NCI-H1048 (cell line): ENCODE data around the gene CD248.
"Not testable (repeated sequence)": the region's sequence is repeated elsewhere in the genome, so short reads cannot be mapped to it uniquely, and the experiment has no call there.

Source experiments
- DNase-seq: peaks from one replicate; lab custom pipeline; 2025; lab: John Stamatoyannopoulos, UW

The CD248 gene

DNA sequence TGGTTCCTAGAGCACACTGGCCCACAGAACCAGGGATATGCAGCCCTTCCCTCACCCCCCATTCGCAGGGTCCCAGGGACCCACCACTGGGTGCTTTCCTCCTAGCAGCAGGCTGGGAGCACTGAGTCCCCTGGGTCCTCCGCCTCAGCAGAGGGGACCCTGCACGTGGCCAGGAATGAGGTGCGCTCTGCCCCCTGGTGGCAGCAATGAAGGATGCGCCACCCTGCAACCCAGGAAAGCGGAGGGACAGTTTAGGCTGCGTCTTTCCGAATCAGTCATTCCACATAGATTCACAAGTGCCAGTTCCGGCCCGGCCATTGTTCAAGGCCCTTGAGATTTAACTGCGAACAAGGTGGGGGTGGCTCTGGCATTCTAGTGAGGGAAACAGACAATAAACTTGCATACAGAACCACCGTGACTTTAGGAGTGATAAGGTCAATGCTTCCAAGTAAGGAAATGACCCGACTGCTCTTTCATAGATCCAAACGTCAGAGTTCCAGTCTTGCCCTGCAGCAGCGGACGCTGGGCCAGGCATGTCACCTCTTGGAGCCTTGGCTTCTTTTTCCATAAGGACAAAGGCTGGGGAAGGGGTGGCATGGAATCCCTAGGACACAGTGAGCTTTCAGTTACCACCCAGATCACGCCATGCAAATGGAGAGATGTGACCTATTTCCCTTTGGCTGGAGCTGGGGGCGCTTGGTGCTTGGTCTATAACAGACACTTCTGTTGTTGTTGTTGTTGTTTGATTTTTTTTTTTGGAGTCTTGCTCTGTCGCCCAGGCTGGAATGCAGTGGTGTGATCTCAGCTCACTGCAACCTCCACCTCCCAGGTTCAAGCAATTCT, 11.7 kb upstream of the CD248 start:
- DNase-seq, result no peak

- no peak for DNase-seq
These were observed 11.1 kb upstream of the CD248 start for GRCh38 chr11:66328031-66328301.

DNA sequence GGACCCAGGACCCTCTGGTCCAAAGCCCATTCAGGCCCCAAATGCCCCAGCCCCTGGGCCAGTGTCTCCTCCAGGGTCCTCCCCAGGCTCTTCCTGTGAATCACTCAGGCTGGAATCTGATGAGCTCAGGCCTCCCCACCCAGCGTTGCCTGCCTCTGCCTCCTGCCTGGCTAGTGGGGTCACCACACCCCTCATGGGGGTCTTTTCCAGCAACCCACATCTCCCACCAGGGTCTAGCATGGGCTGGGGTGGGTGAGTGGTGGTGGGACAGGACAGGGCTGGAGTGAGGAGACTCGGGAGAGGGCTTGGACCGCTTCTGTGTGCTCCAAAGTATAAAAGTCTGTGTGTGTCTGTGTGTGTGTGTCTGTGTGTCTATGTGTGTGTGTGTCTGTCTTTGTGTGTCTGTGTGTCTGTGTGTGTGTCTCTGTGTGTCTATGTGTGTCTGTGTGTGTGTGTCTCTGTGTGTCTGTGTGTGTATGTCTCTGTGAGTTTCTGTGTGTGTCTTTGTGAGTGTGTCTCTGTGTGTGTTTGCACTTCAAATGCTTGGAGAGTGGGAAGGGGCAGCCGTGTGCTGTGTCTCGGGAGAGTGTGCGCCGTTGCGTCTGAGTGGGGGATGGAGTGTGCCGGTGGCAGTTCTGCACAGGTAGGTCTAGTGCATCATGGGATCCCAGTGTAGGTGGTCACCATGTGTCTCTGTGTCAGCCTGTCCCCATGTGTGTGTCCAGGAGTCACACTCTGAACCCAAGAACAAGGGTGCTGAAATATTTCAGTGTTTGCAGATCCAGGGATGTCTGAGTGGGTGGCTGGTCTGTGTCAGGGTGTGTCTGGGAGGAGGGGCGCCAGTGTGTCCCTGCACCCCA, 10.6 kb upstream of the CD248 start:
- DNase-seq, result no peak

DNA sequence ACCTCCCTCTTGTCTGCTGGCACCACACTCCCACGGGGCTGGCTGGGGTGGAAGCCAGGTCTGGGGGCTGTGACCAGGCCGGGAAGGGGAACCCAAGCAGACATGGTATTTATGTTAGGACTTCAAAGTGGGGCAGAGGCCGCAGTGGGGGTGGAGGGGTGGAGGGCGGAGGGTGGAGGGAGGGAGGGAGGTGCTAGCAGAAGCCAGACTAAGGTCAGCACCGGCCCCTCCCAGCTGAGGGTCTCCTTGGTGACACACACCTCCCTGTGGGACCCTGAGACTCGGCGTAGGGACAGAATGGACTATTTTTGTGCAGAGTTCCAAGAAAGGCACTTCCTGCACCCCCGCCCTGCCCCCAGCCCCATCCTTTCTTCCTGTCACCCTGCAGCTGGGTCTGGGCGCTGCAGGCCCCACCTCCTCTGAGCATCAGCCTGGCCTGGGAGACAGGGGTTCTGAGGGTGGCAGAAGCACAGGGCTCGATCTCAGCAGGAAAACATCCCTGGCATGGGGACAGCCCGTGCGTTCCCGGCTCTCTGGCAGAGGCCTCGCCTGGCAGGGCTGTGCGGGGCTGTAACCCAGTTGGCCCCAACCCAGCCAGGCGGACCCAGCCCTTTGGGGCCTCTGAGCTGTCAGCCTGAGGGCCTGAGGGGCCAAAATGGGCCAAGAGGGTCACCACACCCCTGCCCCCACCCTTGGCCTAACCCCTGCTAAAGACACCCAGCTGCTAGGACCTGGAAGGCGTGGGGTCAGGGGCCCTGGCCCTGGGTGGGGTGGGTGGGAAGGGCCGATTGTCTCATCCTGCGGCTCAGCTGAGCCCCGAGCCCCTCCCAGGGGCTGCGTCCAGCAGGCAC, 9.6 kb upstream of the CD248 start:
- DNase-seq, result no peak

DNA sequence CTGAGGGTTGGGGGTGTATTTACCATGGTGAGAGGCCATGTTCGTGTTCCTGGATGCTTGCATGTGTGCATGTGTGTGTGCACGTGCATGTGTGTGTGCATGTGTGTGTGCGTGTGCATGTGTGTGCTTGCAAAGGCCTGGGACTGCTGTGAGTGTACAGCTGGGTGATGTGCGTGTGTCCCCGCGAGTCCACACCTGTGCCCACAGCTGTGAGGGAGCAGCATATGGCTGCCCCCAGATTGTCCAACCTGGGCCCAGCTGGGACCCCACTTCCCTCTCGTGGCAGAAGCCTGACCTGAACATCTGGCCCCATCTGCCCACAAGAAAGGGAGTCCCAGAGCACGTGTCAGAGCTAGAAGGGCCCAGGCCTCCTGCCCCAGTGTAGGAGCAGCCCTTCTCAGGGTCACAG, 8.4 kb upstream of the CD248 start:
- no peak for DNase-seq

GRCh38 chr11:66324664-66325063, 7.8 kb upstream of the CD248 start:
- DNase-seq, result no peak

- no peak for DNase-seq
These were observed 6.8 kb upstream of the CD248 start for GRCh38 chr11:66323684-66324083.

- DNase-seq, result no peak
These were observed 6.0 kb upstream of the CD248 start for GRCh38 chr11:66322732-66323427.

DNA sequence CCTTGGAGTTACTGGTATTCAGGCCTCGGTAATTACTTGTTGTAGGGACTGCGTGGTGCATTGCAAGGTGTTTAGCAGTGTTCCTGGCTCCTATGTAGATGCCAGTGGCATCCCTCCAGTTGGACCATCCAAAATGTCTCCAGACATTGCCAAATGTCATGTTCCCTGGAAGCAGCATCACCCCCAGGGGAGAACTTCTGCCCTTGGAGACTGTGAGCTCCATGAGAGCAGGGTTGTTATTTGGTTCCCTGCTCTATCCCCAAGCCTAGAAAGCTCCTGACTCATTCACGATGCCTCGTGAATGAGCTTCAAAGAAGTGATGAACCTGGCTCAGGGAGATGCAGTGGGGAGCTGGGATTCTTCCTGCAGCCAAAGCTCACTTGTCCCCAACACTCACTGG, 4.8 kb upstream of the CD248 start:
- DNase-seq, result no peak

- DNase-seq, result not testable (repeated sequence)
These were observed 3.9 kb upstream of the CD248 start for GRCh38 chr11:66320748-66321147.

- not testable (repeated sequence) for DNase-seq
These were observed 3.4 kb upstream of the CD248 start for GRCh38 chr11:66320289-66320688.

- no peak for DNase-seq
These were observed 1.7 kb upstream of the CD248 start for GRCh38 chr11:66318600-66318970.

DNA sequence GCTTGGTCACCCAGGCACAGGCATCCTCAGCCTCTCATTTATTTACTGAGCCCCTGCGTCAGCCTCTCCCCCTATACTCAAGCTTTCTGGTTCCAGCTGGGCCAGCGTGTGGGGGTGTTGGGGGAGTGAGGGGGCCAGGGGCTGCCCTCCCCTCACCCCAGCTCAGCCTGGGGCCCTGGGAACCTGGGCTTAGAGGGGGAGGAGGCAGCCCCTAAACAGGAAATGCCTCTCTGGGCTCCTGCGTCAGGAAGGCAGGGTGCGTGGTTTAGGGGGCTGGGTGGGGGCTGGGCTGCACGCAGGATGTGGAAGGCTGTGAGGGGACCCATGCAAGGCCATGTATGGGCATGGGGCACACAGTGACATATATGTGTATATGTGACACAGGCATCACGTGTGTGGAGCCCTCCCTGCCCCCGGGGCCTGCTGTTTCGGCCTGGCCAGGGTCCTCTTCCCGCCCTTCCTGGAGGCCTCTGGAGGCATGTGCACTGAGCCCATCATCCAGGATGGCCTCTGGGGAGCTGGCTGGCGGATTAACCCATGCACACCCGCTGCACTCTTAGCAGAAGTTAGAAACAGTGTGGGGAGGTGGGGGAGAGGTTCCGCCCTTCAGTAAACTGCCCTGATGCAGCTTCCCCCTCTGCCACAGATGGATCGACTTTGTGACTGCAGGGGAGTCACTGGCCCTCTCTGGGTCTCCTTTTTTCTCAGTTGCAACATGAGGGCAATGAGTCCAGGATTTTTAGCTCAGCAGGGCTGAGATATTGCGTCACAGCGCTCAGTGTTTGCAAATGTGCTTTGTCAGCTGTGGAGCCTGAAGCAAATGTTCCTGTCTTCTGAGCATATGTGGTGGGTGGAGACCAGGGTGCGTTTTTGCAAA, 1.1 kb upstream of the CD248 start:
- no peak for DNase-seq

GRCh38 chr11:66317322-66317722, 478 bp upstream of the CD248 start:
- DNase-seq, result no peak

DNA sequence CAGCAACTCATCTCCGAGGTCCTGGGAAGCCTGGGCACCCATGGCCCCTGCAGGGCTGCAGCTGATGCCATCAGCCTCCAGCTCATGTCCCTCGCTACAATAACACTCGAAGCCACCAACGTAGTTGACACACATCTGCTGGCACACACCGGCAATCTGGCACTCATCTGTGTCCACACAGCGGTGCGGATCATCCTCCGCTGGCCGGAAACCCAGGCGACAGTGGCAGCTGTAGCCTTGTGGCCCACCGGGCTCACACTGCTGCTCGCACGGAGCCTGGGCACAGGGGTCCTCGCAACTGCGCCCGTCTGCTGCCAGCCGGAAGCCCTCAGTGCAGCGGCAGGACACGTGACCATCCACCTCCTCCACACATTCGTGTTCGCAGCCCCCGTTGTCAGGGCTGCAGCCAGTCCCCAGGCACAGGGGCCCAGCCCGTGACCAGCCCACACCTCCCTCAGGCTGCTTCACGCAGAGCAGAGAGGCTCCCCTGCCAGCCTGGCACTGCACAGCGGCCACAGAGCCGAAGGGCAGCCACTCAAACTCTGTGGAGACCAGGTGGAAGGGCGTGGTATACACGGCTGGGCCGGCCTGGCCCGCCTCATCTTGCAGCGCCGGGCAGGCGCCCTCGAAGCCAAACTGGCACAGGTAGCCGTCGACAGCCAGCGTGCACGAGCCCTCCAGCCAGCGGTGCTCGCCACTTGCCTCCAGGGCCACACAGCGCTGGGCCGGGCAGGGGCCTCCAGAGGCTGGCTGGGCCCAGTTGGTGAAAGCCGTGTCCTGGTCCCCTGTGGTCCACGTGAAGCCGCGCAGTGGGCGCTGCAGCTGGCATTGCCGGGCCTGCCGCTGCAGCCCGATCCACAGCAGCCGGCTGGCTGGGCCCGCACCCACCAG, 678 bp downstream of the CD248 start:
- DNase-seq, result no peak

- no peak for DNase-seq
These were observed 1.4 kb downstream of the CD248 start for GRCh38 chr11:66315498-66315885.

DNA sequence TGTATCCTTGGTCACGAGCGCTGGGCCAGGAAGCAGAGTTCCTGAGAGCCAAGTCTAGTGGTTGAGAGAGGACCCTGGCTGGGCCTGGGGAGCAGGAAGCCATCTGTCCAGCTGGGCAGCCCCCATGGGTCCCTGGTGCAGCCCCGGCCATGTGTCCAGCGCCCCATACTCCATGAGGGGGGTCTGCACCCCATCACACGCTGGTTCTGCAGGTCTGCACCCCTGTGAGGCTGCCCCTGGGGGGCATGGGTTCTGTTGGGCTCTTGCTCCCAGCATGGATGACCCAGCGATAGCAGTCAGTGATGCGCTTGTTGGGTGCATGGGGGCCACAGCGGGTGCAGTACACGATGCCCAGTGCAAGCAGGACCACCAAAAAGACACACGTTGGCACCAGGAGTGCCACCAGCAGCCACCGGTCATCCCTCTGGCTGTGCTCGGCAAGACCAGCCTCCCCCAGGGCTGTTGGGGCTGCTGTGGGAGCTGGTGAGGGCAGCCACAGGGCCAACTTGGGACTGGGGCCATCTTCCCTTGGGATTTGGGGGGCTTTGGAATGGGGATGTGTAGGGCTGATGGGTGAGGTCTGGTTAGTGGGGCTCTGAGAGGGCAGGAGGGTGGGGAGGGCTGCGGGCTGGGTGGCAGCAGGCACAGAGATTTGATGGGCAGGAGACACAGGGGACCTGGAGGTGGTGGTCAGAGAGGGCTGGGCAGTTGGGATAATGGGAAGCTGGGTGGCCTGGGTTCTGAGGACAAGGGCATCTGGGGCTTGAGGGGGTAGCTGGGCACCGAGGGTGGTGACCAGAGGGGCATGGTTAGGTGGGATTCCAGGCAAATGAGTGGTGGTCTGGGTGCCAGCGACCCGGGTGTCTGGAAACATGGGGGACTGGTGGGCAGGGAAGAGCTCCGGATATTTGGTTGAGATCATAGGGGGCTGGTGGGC, 2.0 kb downstream of the CD248 start:
- DNase-seq, result no peak

DNA sequence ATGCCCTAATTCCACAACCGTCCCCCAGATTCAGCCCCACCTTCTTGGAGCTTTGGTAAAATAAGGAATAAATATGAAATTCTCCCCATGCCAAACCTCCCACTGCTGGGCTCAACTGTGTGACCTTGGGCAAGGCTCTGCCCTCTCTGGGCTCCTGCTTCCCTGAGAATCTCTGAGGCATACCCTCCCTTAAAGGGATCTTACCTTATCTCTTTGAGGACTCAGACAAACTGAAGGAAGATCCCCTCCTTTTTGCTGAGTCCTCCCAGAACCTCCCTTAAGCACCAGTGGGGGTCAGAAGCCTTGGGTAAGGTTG, 2.7 kb downstream of the CD248 start:
- no peak for DNase-seq
